ENCODE data around the gene PTPRG. TPM values are rescaled to one million over a fixed set of nuclear protein-coding genes. Genes with fewer than 3 reads are reported as not detected.

PTPRG gene
- total RNA-seq, 1 experiment from 2014 or later = 0.74 TPM

DNA sequence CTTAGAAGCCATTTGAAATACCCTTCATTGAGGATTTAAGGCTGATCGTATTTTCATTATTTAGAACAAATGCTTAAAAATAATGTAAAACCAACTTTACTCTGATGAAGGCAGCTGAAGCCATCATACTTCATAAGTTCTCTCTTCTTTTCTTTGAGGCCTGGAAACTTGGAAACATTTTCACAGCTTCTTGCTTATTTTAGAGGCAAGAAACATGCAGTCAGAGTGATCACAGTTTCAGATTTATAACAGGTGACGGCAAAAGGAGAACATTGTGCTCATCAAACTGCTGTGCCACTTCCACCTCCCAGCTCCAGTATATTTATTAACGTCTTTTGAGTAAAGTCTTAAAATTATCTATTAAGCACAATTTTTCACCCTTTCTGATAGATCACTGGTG lies 376.1 kb downstream of the PTPRG start:
- ATAC-seq (no peak), DNase-seq (ENCODE audit: low read depth, low spot score) (no peak)
- H3K4me3 ChIP-seq (ENCODE audit: low read depth in 2 of 2, low read length in 2 of 2) = no peak overlapping the region
- no TSS peak for BruUV-seq (replicated peaks)
- H3K36me3 ChIP-seq (ENCODE audit: control insufficient read depth, insufficient read depth, low read length) = no peaks in the 10 kb centered on the region
- no peaks in the 10 kb centered on the region for H3K27me3 ChIP-seq (ENCODE audit: control insufficient read depth, insufficient read depth, low read length)
- in situ Hi-C loops (cut with HindIII; ENCODE audit: low pct_unique_long_range_greater_than_20kb, low sequenced_read_pairs) = no loop called here
- no peaks in the 10 kb centered on the region for H3K4me1 ChIP-seq (ENCODE audit: control insufficient read depth, insufficient read depth, low read length)
- no peak for TF ChIP-seq SIN3A (IDR thresholded peaks at IDR 0.05; ENCODE audit: borderline replicate concordance, insufficient read depth, low read depth, low read length)
- no peak for TF ChIP-seq TCF7L2 (IDR thresholded peaks at IDR 0.05; ENCODE audit: low read depth, low read length)
- no peak for TF ChIP-seq POLR2AphosphoS5 (IDR thresholded peaks at IDR 0.05; ENCODE audit: low read depth, low read length)
- TF ChIP-seq, protein P1, sequence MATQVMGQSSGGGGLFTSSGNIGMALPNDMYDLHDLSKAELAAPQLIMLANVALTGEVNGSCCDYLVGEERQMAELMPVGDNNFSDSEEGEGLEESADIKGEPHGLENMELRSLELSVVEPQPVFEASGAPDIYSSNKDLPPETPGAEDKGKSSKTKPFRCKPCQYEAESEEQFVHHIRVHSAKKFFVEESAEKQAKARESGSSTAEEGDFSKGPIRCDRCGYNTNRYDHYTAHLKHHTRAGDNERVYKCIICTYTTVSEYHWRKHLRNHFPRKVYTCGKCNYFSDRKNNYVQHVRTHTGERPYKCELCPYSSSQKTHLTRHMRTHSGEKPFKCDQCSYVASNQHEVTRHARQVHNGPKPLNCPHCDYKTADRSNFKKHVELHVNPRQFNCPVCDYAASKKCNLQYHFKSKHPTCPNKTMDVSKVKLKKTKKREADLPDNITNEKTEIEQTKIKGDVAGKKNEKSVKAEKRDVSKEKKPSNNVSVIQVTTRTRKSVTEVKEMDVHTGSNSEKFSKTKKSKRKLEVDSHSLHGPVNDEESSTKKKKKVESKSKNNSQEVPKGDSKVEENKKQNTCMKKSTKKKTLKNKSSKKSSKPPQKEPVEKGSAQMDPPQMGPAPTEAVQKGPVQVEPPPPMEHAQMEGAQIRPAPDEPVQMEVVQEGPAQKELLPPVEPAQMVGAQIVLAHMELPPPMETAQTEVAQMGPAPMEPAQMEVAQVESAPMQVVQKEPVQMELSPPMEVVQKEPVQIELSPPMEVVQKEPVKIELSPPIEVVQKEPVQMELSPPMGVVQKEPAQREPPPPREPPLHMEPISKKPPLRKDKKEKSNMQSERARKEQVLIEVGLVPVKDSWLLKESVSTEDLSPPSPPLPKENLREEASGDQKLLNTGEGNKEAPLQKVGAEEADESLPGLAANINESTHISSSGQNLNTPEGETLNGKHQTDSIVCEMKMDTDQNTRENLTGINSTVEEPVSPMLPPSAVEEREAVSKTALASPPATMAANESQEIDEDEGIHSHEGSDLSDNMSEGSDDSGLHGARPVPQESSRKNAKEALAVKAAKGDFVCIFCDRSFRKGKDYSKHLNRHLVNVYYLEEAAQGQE (IDR thresholded peaks at IDR 0.05; ENCODE audit: insufficient read depth in 1 of 2, low read depth in 2 of 2, low read length in 1 of 2) = no peak
- TF ChIP-seq, protein P2, sequence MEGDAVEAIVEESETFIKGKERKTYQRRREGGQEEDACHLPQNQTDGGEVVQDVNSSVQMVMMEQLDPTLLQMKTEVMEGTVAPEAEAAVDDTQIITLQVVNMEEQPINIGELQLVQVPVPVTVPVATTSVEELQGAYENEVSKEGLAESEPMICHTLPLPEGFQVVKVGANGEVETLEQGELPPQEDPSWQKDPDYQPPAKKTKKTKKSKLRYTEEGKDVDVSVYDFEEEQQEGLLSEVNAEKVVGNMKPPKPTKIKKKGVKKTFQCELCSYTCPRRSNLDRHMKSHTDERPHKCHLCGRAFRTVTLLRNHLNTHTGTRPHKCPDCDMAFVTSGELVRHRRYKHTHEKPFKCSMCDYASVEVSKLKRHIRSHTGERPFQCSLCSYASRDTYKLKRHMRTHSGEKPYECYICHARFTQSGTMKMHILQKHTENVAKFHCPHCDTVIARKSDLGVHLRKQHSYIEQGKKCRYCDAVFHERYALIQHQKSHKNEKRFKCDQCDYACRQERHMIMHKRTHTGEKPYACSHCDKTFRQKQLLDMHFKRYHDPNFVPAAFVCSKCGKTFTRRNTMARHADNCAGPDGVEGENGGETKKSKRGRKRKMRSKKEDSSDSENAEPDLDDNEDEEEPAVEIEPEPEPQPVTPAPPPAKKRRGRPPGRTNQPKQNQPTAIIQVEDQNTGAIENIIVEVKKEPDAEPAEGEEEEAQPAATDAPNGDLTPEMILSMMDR (IDR thresholded peaks at IDR 0.05) = no peak
- H3K9me3 ChIP-seq (ENCODE audit: control insufficient read depth, insufficient read depth, low read depth, low read length) = no peaks in the 10 kb centered on the region
- intact Hi-C loops (cut with micrococcal nuclease; ENCODE audit: unreplicated experiment) = no loop called here
- ChIA-PET CTCF (no interaction called here), POLR2A (no interaction called here)
- no peak overlapping the region for H3K27ac ChIP-seq (ENCODE audit: low read length)

DNA sequence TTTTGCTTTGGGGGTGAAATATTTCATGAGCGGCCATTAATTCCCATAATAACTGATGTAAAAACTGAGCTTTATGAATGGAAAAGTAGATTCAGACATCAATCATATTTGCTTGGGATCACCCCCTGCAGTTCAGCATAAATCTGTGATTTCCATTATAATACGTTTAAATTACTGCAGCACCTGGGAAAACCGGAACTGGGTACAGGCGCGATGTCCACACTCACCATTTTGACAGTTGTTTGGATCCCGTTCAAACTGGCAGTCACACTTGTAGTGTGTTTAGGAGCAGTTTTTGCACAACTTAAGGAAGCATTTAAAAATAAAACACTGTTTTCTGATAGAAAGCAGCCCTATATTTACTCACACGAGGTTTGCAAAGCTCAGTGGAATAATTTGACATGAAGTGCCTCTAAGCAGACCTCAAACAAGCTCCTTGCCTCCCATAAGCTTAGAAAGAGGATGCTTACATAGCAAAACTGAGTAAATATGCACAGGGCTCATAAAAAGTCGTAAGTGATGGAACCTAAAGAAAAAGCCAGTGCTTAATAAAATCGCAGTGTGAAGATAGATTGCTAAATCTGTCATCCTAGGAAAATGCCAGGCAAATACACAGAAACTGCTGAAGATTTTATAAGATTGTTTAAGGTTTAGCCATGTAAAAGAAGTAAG lies 377.6 kb downstream of the PTPRG start:
- H3K36me3 ChIP-seq (ENCODE audit: control insufficient read depth, insufficient read depth, low read length) = no peaks in the 10 kb centered on the region
- H3K9me3 ChIP-seq (ENCODE audit: control insufficient read depth, insufficient read depth, low read depth, low read length) = no peaks in the 10 kb centered on the region
- POLR2A ChIA-PET = no interaction called here
- no peak for TF ChIP-seq POLR2AphosphoS5 (IDR thresholded peaks at IDR 0.05; ENCODE audit: low read depth, low read length)
- no peak for TF ChIP-seq SIN3A (IDR thresholded peaks at IDR 0.05; ENCODE audit: borderline replicate concordance, insufficient read depth, low read depth, low read length)
- TF ChIP-seq, protein P2 (IDR thresholded peaks at IDR 0.05) = no peak
- TF ChIP-seq TCF7L2 (IDR thresholded peaks at IDR 0.05; ENCODE audit: low read depth, low read length) = no peak
- TF ChIP-seq, protein P1 (IDR thresholded peaks at IDR 0.05; ENCODE audit: insufficient read depth in 1 of 2, low read depth in 2 of 2, low read length in 1 of 2) = no peak
- intact Hi-C loops (cut with micrococcal nuclease; ENCODE audit: unreplicated experiment) (no loop called here), in situ Hi-C loops (cut with HindIII; ENCODE audit: low pct_unique_long_range_greater_than_20kb, low sequenced_read_pairs) (no loop called here)
- H3K27me3 ChIP-seq (ENCODE audit: control insufficient read depth, insufficient read depth, low read length) = no peaks in the 10 kb centered on the region
- H3K27ac ChIP-seq (ENCODE audit: low read length) = no peak overlapping the region
- no peaks in the 10 kb centered on the region for H3K4me1 ChIP-seq (ENCODE audit: control insufficient read depth, insufficient read depth, low read length)
- BruUV-seq (replicated peaks) = no TSS peak
- no peak for ATAC-seq
- CTCF ChIA-PET = no interaction called here
- no peak for DNase-seq (ENCODE audit: low read depth, low spot score)
- H3K4me3 ChIP-seq (ENCODE audit: low read depth in 2 of 2, low read length in 2 of 2) = no peak overlapping the region

All from Panc1 (cell line).